Hematopoietic multipotent progenitor cell treated with erythropoietin and hydrocortisone succinate and interleukin-3 and kit ligand, for 15 days (in vitro differentiated cells): ENCODE results near the gene SLC7A1.
"Not testable (repeated sequence)": the region's sequence is repeated elsewhere in the genome, so short reads cannot be mapped to it uniquely, and the experiment has no call there.

ENCODE experiments used
- DNase-seq: peaks from one replicate; pipeline ENCODE4 v3.0.0-alpha.2; 2015; ENCODE audit warnings: low spot score

Gene SLC7A1

GRCh38 chr13:29595380-29596063 lies at the start of gene SLC7A1:
Gene SLC7A1, minus strand, starts transcription at chr13:29595688. Its CDS starts 59,500 bp downstream, at chr13:29536188.
- DNase-seq: peak; percentile 87

GRCh38 chr13:29640665-29641064 lies 45.2 kb upstream of the SLC7A1 start:
- DNase-seq: no peak

- not testable (repeated sequence) for DNase-seq
Measured at GRCh38 chr13:29636831-29637230, 41.3 kb upstream of the SLC7A1 start.

- DNase-seq: no peak
Measured at GRCh38 chr13:29624997-29625396, 29.5 kb upstream of the SLC7A1 start.

GRCh38 chr13:29621841-29622240 lies 26.4 kb upstream of the SLC7A1 start:
- no peak for DNase-seq

GRCh38 chr13:29621051-29621800 lies 25.7 kb upstream of the SLC7A1 start:
- DNase-seq: no peak

- no peak for DNase-seq
Measured at GRCh38 chr13:29619995-29620394, 24.5 kb upstream of the SLC7A1 start.

GRCh38 chr13:29613101-29613500 lies 17.6 kb upstream of the SLC7A1 start:
- no peak for DNase-seq

GRCh38 chr13:29607465-29607864 lies 12.0 kb upstream of the SLC7A1 start:
- DNase-seq: no peak

- no peak for DNase-seq
Measured at GRCh38 chr13:29605860-29606526, 10.5 kb upstream of the SLC7A1 start.

- DNase-seq: no peak
Measured at GRCh38 chr13:29598321-29598720, 2.8 kb upstream of the SLC7A1 start.

- no peak for DNase-seq
Measured at GRCh38 chr13:29597706-29598105, 2.2 kb upstream of the SLC7A1 start.

GRCh38 chr13:29597246-29597645 lies 1.8 kb upstream of the SLC7A1 start:
- DNase-seq: no peak

GRCh38 chr13:29596064-29596418 lies 553 bp upstream of the SLC7A1 start:
- DNase-seq: no peak

GRCh38 chr13:29594710-29595379 lies 643 bp downstream of the SLC7A1 start:
- peak; percentile 72 for DNase-seq

GRCh38 chr13:29594303-29594709 lies 1.2 kb downstream of the SLC7A1 start:
- DNase-seq: peak; percentile 61

- DNase-seq: no peak
Measured at GRCh38 chr13:29593605-29594297, 1.7 kb downstream of the SLC7A1 start.

GRCh38 chr13:29591310-29591709 lies 4.2 kb downstream of the SLC7A1 start:
- DNase-seq: no peak

- no peak for DNase-seq
Measured at GRCh38 chr13:29589967-29590366, 5.5 kb downstream of the SLC7A1 start.

GRCh38 chr13:29589234-29589633 lies 6.3 kb downstream of the SLC7A1 start:
- DNase-seq: no peak

GRCh38 chr13:29587645-29588044 lies 7.8 kb downstream of the SLC7A1 start:
- DNase-seq: no peak
